GM12873 (cell line): ENCODE measurements around the gene USP24.

ENCODE experiments used
- CTCF ChIP-seq: IDR thresholded peaks from 2 replicates; pipeline ENCODE4 v1.5.1; 2012; ENCODE audit warnings: low read depth, mild to moderate bottlenecking, moderate library complexity, low read length, control low read depth; ENCODE audit not compliant: insufficient read depth; ENCODE audit errors: missing control alignments

USP24 gene

DNA sequence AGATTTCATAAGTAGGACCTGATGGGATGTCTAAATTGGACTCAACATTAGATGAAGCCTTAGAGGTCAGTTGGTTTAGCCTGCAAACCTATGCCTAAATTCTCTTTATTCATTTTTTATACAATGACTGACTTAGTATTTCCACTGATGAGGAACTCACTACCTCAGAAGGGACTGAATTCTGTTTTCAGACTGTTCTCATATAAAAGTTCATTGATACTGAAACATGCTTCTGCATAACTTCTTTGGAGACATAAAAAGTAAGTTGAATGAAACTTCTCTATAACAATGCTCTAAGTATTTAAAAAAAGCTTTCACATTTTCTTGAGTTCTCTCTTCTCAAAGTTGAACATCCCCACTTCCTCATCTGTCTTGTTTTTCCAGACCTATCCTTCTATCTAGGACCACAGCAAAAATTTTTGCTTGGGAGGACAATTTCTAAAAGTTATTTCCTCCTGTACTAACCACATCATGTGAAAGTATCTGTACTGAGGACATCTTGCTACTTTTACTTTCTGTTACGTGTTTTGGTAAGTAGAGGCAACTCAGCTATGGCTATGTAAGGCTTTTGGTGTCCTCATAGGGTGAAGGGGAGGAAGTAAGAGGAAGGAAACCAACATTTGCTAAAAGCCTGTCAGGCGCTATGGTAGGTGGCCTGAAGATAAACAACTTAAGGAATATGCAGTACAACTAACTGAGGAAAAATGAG is 64.1 kb downstream of the USP24 start:
- no peak for TF ChIP-seq CTCF

DNA sequence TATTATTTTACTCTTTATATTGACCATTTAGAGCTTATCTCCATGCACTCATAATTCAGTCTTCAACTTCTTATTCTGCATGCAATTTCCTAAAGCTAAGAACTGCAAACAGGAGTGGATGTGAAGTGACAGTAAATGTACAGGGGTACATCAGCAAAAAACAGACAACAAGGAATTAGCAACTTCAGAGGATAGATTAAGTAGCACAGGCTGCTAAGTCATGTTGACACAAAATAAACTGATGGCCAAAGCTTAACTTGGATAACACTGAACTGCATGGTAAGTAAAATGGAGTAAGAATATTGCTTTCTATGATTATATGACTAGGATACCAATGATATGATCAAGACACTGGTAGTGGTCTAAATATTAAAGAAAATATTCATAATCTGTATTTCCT is 66.5 kb downstream of the USP24 start:
- no peak for TF ChIP-seq CTCF

- no peak for TF ChIP-seq CTCF
Observed at GRCh38 chr1:55147524-55147923, 67.6 kb downstream of the USP24 start.

- TF ChIP-seq CTCF, result no peak
Observed at GRCh38 chr1:55146781-55147180, 68.4 kb downstream of the USP24 start.

- TF ChIP-seq CTCF, result no peak
Observed at GRCh38 chr1:55144886-55145285, 70.3 kb downstream of the USP24 start.

DNA sequence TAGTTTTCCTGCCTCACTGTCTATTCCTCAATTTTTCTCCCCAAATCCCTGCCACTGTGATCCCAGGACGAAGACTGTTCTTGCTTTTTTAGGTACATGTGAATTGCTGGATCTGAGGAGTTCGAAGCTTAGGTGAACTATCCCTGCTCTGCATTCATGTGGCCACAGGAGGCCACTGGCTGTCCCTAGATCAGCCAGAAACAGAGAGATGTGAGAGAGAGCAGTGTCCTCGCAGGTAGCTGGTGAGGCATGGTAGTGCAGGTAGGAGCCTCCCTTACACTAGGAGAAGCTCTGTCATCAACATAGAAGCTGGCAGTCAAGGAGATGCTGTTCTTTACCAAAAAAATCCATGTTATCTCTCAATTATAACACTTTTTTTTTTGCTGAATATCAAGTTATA is 71.5 kb downstream of the USP24 start:
- peak; percentile 36 for TF ChIP-seq CTCF

DNA sequence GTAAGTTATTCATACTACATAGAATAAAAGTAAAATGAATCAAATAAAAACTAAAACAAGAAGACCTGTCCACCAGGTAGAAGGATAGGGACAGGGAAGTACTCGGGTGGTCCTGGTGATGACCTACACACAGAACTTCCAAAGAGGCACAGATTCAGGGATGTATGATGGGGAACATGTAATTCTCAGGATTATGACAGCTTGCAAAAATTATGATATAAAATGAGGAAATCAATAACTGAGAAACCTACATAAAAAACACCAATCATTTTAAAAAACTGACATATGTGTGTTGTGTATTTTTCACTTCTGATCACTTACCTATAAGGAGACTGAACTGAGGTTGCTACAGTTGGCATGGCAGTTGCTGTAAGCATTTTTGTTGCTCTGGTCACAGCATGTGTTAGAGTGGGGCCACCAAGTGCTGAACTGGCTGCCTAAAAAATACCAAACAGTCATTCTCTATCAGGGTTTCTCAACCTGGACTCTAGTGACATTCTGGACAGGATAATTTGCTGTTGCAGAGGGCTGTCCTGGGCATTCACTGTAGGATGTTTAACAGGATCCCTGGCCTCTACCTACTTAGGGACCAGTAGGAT is 73.8 kb downstream of the USP24 start:
- TF ChIP-seq CTCF, result no peak
